MM.1S (cell line): ENCODE data around the gene PRAMEF11.

Source experiments
- CTCF ChIP-seq: fragments of 300-600 bp; sonication (generic); IDR thresholded peaks from 2 replicates; pipeline ENCODE4 v1.5.1; 2016; ENCODE audit warnings: antibody characterized with exemption, low read length, mixed read lengths
- EZH2 ChIP-seq: fragments of 300-600 bp; sonication (generic); optimal IDR thresholded peaks from 2 replicates; pipeline ENCODE3; 2017; ENCODE audit warnings: low read depth, mild to moderate bottlenecking, antibody characterized with exemption, low read length, mixed read lengths
- EZH2phosphoT487 ChIP-seq: fragments of 300-600 bp; sonication (generic); IDR thresholded peaks from 2 replicates; pipeline ENCODE4 v1.6.1; 2018; ENCODE audit warnings: antibody characterized with exemption, low read length

GRCh38 chr1:12775443-12775842 lies 55.8 kb downstream of the PRAMEF11 start:
- TF ChIP-seq CTCF (no peak), EZH2phosphoT487 (no peak), EZH2 (no peak)
